H9 (cell line): ENCODE measurements around the gene DENND5B. TPM values are rescaled to one million over a fixed set of nuclear protein-coding genes. Genes with fewer than 3 reads are reported as not detected.

Source experiments
- DNase-seq: peaks from one replicate; pipeline ENCODE4 v3.0.0-alpha.2; 2017
- H2AFZ ChIP-seq: one replicate; pipeline ENCODE4 v1.6.1; 2013; ENCODE audit warnings: mild to moderate bottlenecking, low read length, control low read depth, moderate library complexity
- H2AK5ac ChIP-seq: 2 replicates; pipeline ENCODE4 v1.6.1; 2013; ENCODE audit warnings: low read length, control low read depth, mixed read lengths; ENCODE audit not compliant: insufficient read length
- H2BK120ac ChIP-seq: one replicate; pipeline ENCODE4 v1.6.1; 2013; ENCODE audit warnings: low read depth, mild to moderate bottlenecking, low read length, control low read depth, inconsistent platforms; ENCODE audit not compliant: poor library complexity, severe bottlenecking
- H2BK12ac ChIP-seq: 2 replicates; pipeline ENCODE4 v1.6.1; 2013; ENCODE audit warnings: low read length, control low read depth, mixed read lengths, low read depth; ENCODE audit not compliant: insufficient read length
- H2BK15ac ChIP-seq: 2 replicates; pipeline ENCODE4 v1.6.1; 2013; ENCODE audit warnings: low read depth, low read length, control low read depth
- H2BK20ac ChIP-seq: one replicate; pipeline ENCODE4 v1.6.1; 2013; ENCODE audit warnings: low read depth, mild to moderate bottlenecking, low read length, control low read depth, inconsistent platforms; ENCODE audit not compliant: poor library complexity, severe bottlenecking
- H2BK5ac ChIP-seq: 2 replicates; pipeline ENCODE4 v1.6.1; 2013; ENCODE audit warnings: low read length, control low read depth, mixed read lengths; ENCODE audit not compliant: insufficient read length
- H3K14ac ChIP-seq: 2 replicates; pipeline ENCODE4 v1.6.1; 2013; ENCODE audit warnings: low read length, control low read depth; ENCODE audit not compliant: insufficient read depth
- H3K18ac ChIP-seq: 2 replicates; pipeline ENCODE4 v1.6.1; 2013; ENCODE audit warnings: low read depth, mild to moderate bottlenecking, mixed read lengths, low read length, control low read depth; ENCODE audit not compliant: insufficient read length
- H3K23ac ChIP-seq: 2 replicates; pipeline ENCODE4 v1.6.1; 2013; ENCODE audit warnings: low read length, control low read depth, mixed read lengths, low read depth; ENCODE audit not compliant: insufficient read length
- H3K23me2 ChIP-seq: 2 replicates; pipeline ENCODE4 v1.6.1; 2013; ENCODE audit warnings: low read depth, mild to moderate bottlenecking, mixed read lengths, low read length, control low read depth; ENCODE audit not compliant: insufficient read length, poor library complexity, severe bottlenecking
- H3K27ac ChIP-seq: 2 replicates; pipeline ENCODE4 v1.5.1; 2013; ENCODE audit warnings: low read length, control low read depth, mixed read lengths, low read depth; ENCODE audit not compliant: insufficient read length
- H3K27me3 ChIP-seq: 2 replicates; pipeline ENCODE4 v1.6.1; 2013; ENCODE audit warnings: low read length, control low read depth, inconsistent platforms; ENCODE audit not compliant: insufficient read depth
- H3K4ac ChIP-seq: 2 replicates; pipeline ENCODE4 v1.6.1; 2013; ENCODE audit warnings: low read depth, mild to moderate bottlenecking, control low read depth, inconsistent platforms, low read length, moderate library complexity
- H3K4me1 ChIP-seq: 2 replicates; pipeline ENCODE4 v1.6.1; 2013; ENCODE audit warnings: low read length, control low read depth, inconsistent platforms; ENCODE audit not compliant: insufficient read depth
- H3K4me2 ChIP-seq: 2 replicates; pipeline ENCODE4 v1.6.1; 2013; ENCODE audit warnings: low read length, control low read depth, mixed read lengths; ENCODE audit not compliant: insufficient read length, insufficient read depth
- H3K56ac ChIP-seq: 2 replicates; pipeline ENCODE4 v1.6.1; 2013; ENCODE audit warnings: low read depth, mild to moderate bottlenecking, mixed read lengths, low read length, control low read depth; ENCODE audit not compliant: insufficient read length
- H3K79me1 ChIP-seq: 2 replicates; pipeline ENCODE4 v1.6.1; 2013; ENCODE audit warnings: low read depth, mild to moderate bottlenecking, moderate library complexity, low read length, control low read depth, inconsistent platforms; ENCODE audit not compliant: insufficient read depth, poor library complexity, severe bottlenecking
- H3K79me2 ChIP-seq: 2 replicates; pipeline ENCODE4 v1.6.1; 2013; ENCODE audit warnings: low read length, control low read depth, inconsistent platforms; ENCODE audit not compliant: insufficient read depth
- H3K9ac ChIP-seq: 2 replicates; pipeline ENCODE4 v1.6.1; 2013; ENCODE audit warnings: low read length, control low read depth, mixed read lengths; ENCODE audit not compliant: insufficient read length; ENCODE audit errors: extremely low read depth
- H3K9me3 ChIP-seq: one replicate; pipeline ENCODE4 v1.6.1; 2013; ENCODE audit warnings: low read depth, low read length, inconsistent platforms; ENCODE audit not compliant: control insufficient read depth
- H3T11ph ChIP-seq: one replicate; pipeline ENCODE4 v1.6.1; 2013; ENCODE audit warnings: mild to moderate bottlenecking, low read length, control low read depth, inconsistent platforms
- H4K20me1 ChIP-seq: one replicate; pipeline ENCODE4 v1.6.1; 2013; ENCODE audit not compliant: control insufficient read depth, insufficient read length, insufficient read depth
- H4K5ac ChIP-seq: 2 replicates; pipeline ENCODE4 v1.6.1; 2013; ENCODE audit warnings: low read depth, mild to moderate bottlenecking, mixed read lengths, low read length, control low read depth; ENCODE audit not compliant: insufficient read length
- H4K8ac ChIP-seq: replicated peaks from 2 replicates; pipeline ENCODE4 v1.6.1; 2013; ENCODE audit warnings: low read length, control low read depth, mixed read lengths, low read depth; ENCODE audit not compliant: insufficient read length
- H4K91ac ChIP-seq: 2 replicates; pipeline ENCODE4 v1.6.1; 2013; ENCODE audit warnings: low read depth, mild to moderate bottlenecking, moderate library complexity, mixed read lengths, low read length, control low read depth; ENCODE audit not compliant: insufficient read length
- H3K27ac Mint-ChIP-seq, 3 experiments: 2 replicates in 2 of 3; 3 replicates in 1 of 3; pipeline ENCODE4 v1.8.0; 2020 to 2021; ENCODE audit warnings: mixed read lengths in 3 of 3, mild to moderate bottlenecking in 1 of 3, moderate library complexity in 1 of 3
- H3K27me3 Mint-ChIP-seq: 2 replicates; pipeline ENCODE4 v1.8.0; 2021; ENCODE audit warnings: low read depth, mild to moderate bottlenecking, moderate library complexity, mixed read lengths
- H3K36me3 Mint-ChIP-seq, 3 experiments: 2 replicates in 2 of 3; 3 replicates in 1 of 3; pipeline ENCODE4 v1.8.0; 2020 to 2021; ENCODE audit warnings: low read depth in 3 of 3, mixed read lengths in 3 of 3; ENCODE audit not compliant: insufficient read depth in 1 of 3
- H3K4me1 Mint-ChIP-seq, 2 experiments: 2 replicates each; pipeline ENCODE4 v1.8.0; 2020; ENCODE audit warnings: mixed read lengths in 2 of 2
- H3K4me3 Mint-ChIP-seq, 2 experiments: 2 replicates in 1 of 2; 3 replicates in 1 of 2; pipeline ENCODE4 v1.8.0; 2020 to 2021; ENCODE audit warnings: mild to moderate bottlenecking in 2 of 2, mixed read lengths in 2 of 2, moderate library complexity in 1 of 2
- H3K9me3 Mint-ChIP-seq, 2 experiments: 2 replicates in 1 of 2; 3 replicates in 1 of 2; pipeline ENCODE4 v1.8.0; 2020; ENCODE audit warnings: mild to moderate bottlenecking in 2 of 2, mixed read lengths in 2 of 2, moderate library complexity in 1 of 2
- CTCF ChIP-seq: fragments of 200-600 bp; sonication (generic); conservative IDR thresholded peaks from 3 replicates; pipeline ENCODE4 v1.8.0; 2021; ENCODE audit warnings: antibody characterized with exemption, mild to moderate bottlenecking
- WGBS: extraction: QIAGEN DNeasy Blood & Tissue Kit; methylation state at CpG from one replicate; pipeline ENCODE4 v1.1.7; 2013; ENCODE audit warnings: missing lambda C conversion rate, low lambda C conversion rate, mixed read lengths; ENCODE audit not compliant: insufficient read length; ENCODE audit errors: extremely low coverage; 5-methylcytosine and 5-hydroxymethylcytosine counted together
- total RNA-seq: library from RNA; stranded (reverse); gene quantifications from 2 replicates; pipeline ENCODE4 v1.2.1, GENCODE V29; 2021

Gene DENND5B
- total RNA-seq, 1 experiment from 2014 or later = 13.4 TPM

GRCh38 chr12:31560516-31560915 is 30.4 kb downstream of the DENND5B start:
- H2BK15ac ChIP-seq = no peak overlapping the region
- no peak overlapping the region for H2AFZ ChIP-seq
- H3K4ac ChIP-seq = no peak overlapping the region
- no peaks in the 10 kb centered on the region for H3K23me2 ChIP-seq
- no peak for DNase-seq
- no peak overlapping the region for H2BK5ac ChIP-seq
- no peaks in the 10 kb centered on the region for H3K79me1 ChIP-seq
- no peak overlapping the region for H3K23ac ChIP-seq
- no peak overlapping the region for H3K4me2 ChIP-seq
- no peak overlapping the region for H3K27ac ChIP-seq
- no peak overlapping the region for H4K8ac ChIP-seq
- no peak overlapping the region for H4K5ac ChIP-seq
- no peak overlapping the region for H2BK20ac ChIP-seq
- no peaks in the 10 kb centered on the region for H3K27me3 ChIP-seq
- WGBS = no CpG with 5 or more reads among the region's 2 CpGs
- H3K27ac Mint-ChIP-seq = peak overlapping the region in 2 of 3 experiments; percentile 7 to 50; a peak in 4 of 7 replicates
- peaks cover 24 to 26% of the 10 kb centered on the region in 2 experiments for H3K4me1 Mint-ChIP-seq
- no peak overlapping the region for H3K14ac ChIP-seq
- H3K27me3 Mint-ChIP-seq = no peaks in the 10 kb centered on the region
- H3K9ac ChIP-seq = no peak overlapping the region
- H2AK5ac ChIP-seq = no peak overlapping the region
- no peak overlapping the region for H3K56ac ChIP-seq
- H3K9me3 ChIP-seq = peaks cover 11% of the 10 kb centered on the region
- no peaks in the 10 kb centered on the region; the same call in 1 of the 2 replicates for H3K79me2 ChIP-seq
- no peak overlapping the region; a peak in 1 of 5 replicates for H3K4me3 Mint-ChIP-seq
- no peak for TF ChIP-seq CTCF
- H2BK120ac ChIP-seq = no peak overlapping the region
- H3K4me1 ChIP-seq = peaks cover 2% of the 10 kb centered on the region
- no peak overlapping the region for H2BK12ac ChIP-seq
- no peaks in the 10 kb centered on the region for H4K20me1 ChIP-seq
- H3T11ph ChIP-seq = no peak overlapping the region
- H4K91ac ChIP-seq = no peak overlapping the region
- H3K18ac ChIP-seq = no peak overlapping the region
- peaks cover 15 to 22% of the 10 kb centered on the region in 2 experiments for H3K9me3 Mint-ChIP-seq
- peaks cover 9 to 16% (median 9%) of the 10 kb centered on the region in 3 experiments for H3K36me3 Mint-ChIP-seq
